Ishikawa (cell line): ENCODE results near the gene ABHD12B.

ENCODE experiments used
- CEBPB ChIP-seq: IDR thresholded peaks from 2 replicates; pipeline ENCODE4 v1.6.1; 2012
- CREB1 ChIP-seq: IDR thresholded peaks from 2 replicates; pipeline ENCODE4 v1.6.1; 2012; ENCODE audit warnings: low read depth
- EGR1 ChIP-seq: IDR thresholded peaks from 2 replicates; pipeline ENCODE4 v1.6.1; 2012
- EP300 ChIP-seq: IDR thresholded peaks from 2 replicates; pipeline ENCODE4 v1.6.1; 2012; ENCODE audit warnings: borderline replicate concordance
- FOXM1 ChIP-seq: IDR thresholded peaks from 2 replicates; pipeline ENCODE4 v1.6.1; 2012; ENCODE audit warnings: low read depth, borderline replicate concordance
- MAX ChIP-seq: IDR thresholded peaks from 2 replicates; pipeline ENCODE4 v1.6.1; 2012
- NFIC ChIP-seq: IDR thresholded peaks from 2 replicates; pipeline ENCODE4 v1.6.1; 2012
- RAD21 ChIP-seq: IDR thresholded peaks from 2 replicates; pipeline ENCODE4 v1.6.1; 2012; ENCODE audit warnings: low read depth
- REST ChIP-seq: IDR thresholded peaks from 2 replicates; pipeline ENCODE4 v1.6.1; 2012; ENCODE audit warnings: low read depth, mild to moderate bottlenecking
- TAF1 ChIP-seq: IDR thresholded peaks from 2 replicates; pipeline ENCODE4 v1.6.1; 2012; ENCODE audit warnings: low read depth, mild to moderate bottlenecking
- TCF12 ChIP-seq: IDR thresholded peaks from 2 replicates; pipeline ENCODE4 v1.6.1; 2012; ENCODE audit warnings: low read depth
- TEAD4 ChIP-seq: IDR thresholded peaks from 2 replicates; pipeline ENCODE4 v1.6.1; 2012
- YY1 ChIP-seq: IDR thresholded peaks from 2 replicates; pipeline ENCODE4 v1.6.1; 2012; ENCODE audit warnings: low read depth
- ZBTB7A ChIP-seq: IDR thresholded peaks from 2 replicates; pipeline ENCODE4 v1.6.1; 2012; ENCODE audit warnings: low read depth
- TF ChIP-seq, protein P1 (sequence below): IDR thresholded peaks from 2 replicates; pipeline ENCODE4 v1.6.1; 2012

ABHD12B gene

DNA sequence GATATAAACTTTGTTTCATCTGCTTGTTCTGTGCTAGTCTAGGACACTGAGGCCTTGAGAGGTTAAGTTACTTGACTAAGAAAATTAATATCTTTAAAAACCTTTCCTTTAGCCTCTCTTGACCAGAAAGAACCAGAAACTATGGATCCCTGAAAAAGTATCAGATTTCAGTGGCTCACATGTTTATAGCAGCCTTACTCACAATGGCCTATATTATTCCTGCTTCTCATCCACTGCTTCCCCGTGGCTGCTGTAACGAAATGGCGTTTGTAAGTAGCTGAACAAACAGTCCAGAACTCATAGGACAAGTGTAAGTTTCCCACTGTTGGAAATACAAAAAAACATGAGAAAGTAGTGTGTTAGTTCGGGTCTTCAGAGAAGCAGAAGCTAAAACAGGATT, 75.6 kb downstream of the ABHD12B start:
- TF ChIP-seq NFIC (no peak), CREB1 (no peak), ZBTB7A (no peak), MAX (no peak), YY1 (no peak), REST (no peak), TAF1 (no peak), TEAD4 (no peak), EGR1 (no peak), EP300 (no peak), CEBPB (no peak), FOXM1 (no peak), RAD21 (no peak), TCF12 (no peak)
- TF ChIP-seq, protein P1, sequence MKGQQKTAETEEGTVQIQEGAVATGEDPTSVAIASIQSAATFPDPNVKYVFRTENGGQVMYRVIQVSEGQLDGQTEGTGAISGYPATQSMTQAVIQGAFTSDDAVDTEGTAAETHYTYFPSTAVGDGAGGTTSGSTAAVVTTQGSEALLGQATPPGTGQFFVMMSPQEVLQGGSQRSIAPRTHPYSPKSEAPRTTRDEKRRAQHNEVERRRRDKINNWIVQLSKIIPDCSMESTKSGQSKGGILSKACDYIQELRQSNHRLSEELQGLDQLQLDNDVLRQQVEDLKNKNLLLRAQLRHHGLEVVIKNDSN = no peak

DNA sequence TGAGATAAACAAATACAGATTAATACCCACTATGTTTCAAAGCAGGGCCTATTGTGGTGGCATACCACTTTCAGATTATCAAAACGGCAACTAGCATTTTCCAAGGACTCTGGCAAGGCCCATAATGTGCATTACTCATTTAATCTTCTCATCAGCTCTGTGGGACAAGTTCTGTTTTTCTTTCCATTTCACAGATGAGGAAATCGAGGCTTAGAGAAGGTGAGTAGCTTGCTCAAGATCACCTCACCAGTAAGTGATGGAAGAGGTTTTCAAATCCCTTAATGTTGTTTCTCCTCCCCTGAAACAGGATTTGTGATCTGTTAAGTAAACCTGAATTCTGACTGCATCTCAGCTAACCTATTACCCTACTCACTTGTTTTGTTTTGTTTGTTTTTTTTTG, 76.4 kb downstream of the ABHD12B start:
- TF ChIP-seq CEBPB (no peak), MAX (no peak), EP300 (no peak), CREB1 (no peak), TCF12 (no peak), NFIC (no peak), REST (no peak), TEAD4 (no peak), YY1 (no peak)
- TF ChIP-seq, protein P1 = no peak

- TF ChIP-seq EP300 (no peak), TEAD4 (no peak), FOXM1 (no peak), ZBTB7A (no peak), TCF12 (no peak), TAF1 (no peak)
- TF ChIP-seq, protein P1 = no peak
These were observed 79.2 kb downstream of the ABHD12B start for GRCh38 chr14:50951032-50951431.

GRCh38 chr14:50953502-50953901, 81.6 kb downstream of the ABHD12B start:
- TF ChIP-seq TCF12 (no peak), ZBTB7A (no peak)
